Measurements from ENCODE around the gene ZNF224. TPM values are rescaled to one million over a fixed set of nuclear protein-coding genes. Genes with fewer than 3 reads are reported as not detected.

Gene ZNF224
- polyA plus RNA-seq, 3 donors from 2014 or later, result 5.8 to 11.6 (median 7.2) TPM

DNA sequence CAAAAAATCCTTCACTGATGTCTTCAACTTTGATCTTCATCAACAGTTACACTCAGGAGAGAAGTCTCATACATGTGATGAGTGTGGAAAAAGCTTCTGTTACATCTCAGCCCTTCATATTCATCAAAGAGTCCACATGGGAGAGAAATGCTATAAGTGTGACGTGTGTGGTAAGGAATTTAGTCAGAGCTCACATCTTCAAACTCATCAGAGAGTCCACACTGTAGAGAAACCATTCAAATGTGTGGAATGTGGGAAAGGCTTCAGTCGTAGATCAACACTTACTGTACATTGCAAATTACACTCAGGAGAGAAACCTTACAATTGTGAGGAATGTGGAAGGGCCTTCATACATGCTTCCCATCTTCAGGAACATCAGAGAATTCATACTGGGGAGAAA lies 62.3 kb downstream of the ZNF224 start:
- Mint-ChIP-seq H3K36me3 (peaks cover 58 to 67% (median 63%) of the 10 kb centered on the region in 3 donors), H3K9me3 (peaks cover 28 to 70% (median 58%) of the 10 kb centered on the region in 6 donors), H3K27me3 (ENCODE audit: low read depth in 3 of 3) (no peaks in the 10 kb centered on the region), H3K4me3 (no peak overlapping the region), H3K27ac (no peak overlapping the region), H3K4me1 (no peaks in the 10 kb centered on the region)
- DNase-seq, result no peak

Other genes starting within 250 kb of the ZNF224 start
- gene ZNF404, start 210.4 kb upstream of the ZNF224 start, polyA plus RNA-seq, result 1 to 10 TPM; 1.6 to 5.5 (median 2.3) TPM
- 10 to 100 TPM in 1 of 3 donors, 1 to 10 TPM in 2; 6.5 to 15.9 (median 7.7) TPM for gene ZNF45, start 159.1 kb upstream of the ZNF224 start, polyA plus RNA-seq
- gene ZNF221, start 143.1 kb upstream of the ZNF224 start, polyA plus RNA-seq, result 1 to 10 TPM in 1 of 3 donors, under 1 TPM in 1, not detected in 1; 0.67 to 3.0 TPM
- gene ZNF155, start 110.2 kb upstream of the ZNF224 start, polyA plus RNA-seq, result 1 to 10 TPM; 2.1 to 3.0 (median 2.6) TPM
- 1 to 10 TPM; 1.7 to 2.8 (median 2.5) TPM for gene ZNF230, start 91.4 kb upstream of the ZNF224 start, polyA plus RNA-seq
- 1 to 10 TPM in 2 of 3 donors, not detected in 1; 2.3 to 3.4 TPM for gene ZNF222, start 69.0 kb upstream of the ZNF224 start, polyA plus RNA-seq
- 1 to 10 TPM; 1.7 to 2.5 (median 2.3) TPM for gene ZNF223, start 42.3 kb upstream of the ZNF224 start, polyA plus RNA-seq
- gene ZNF284, start 22.2 kb upstream of the ZNF224 start, polyA plus RNA-seq, result under 1 TPM; 0.24 to 0.99 (median 0.84) TPM
- gene ZNF225, start 19.0 kb downstream of the ZNF224 start, polyA plus RNA-seq, result 1 to 10 TPM; 1.2 to 4.8 (median 2.4) TPM
- 1 to 10 TPM; 2.7 to 7.4 (median 6.1) TPM for gene ZNF234, start 47.2 kb downstream of the ZNF224 start, polyA plus RNA-seq
- 10 to 100 TPM; 23.1 to 41.4 (median 24.3) TPM for gene ZNF226, start 70.7 kb downstream of the ZNF224 start, polyA plus RNA-seq
- gene ZNF227, start 118.2 kb downstream of the ZNF224 start, polyA plus RNA-seq, result 10 to 100 TPM in 2 of 3 donors, 1 to 10 TPM in 1; 6.5 to 15.4 (median 12.8) TPM
- under 1 TPM in 1 of 3 donors, not detected in 2; 0.48 TPM for gene ZNF233, start 165.5 kb downstream of the ZNF224 start, polyA plus RNA-seq
- gene ZNF235, start 210.7 kb downstream of the ZNF224 start, polyA plus RNA-seq, result 1 to 10 TPM; 1.3 to 1.8 (median 1.6) TPM